ENCODE results near the gene FOXL2.

- TF ChIP-seq JUND (IDR thresholded peaks at IDR 0.05) (no peak), EP300 (IDR thresholded peaks at IDR 0.05; ENCODE audit: borderline replicate concordance in 1 of 2, low read depth in 1 of 2, low read length in 1 of 2) (no peak), POLR2AphosphoS5 (IDR thresholded peaks at IDR 0.05; ENCODE audit: low read depth, low read length) (no peak), NRF1 (IDR thresholded peaks at IDR 0.05; ENCODE audit: low read depth, low read length) (no peak), YY1 (IDR thresholded peaks at IDR 0.05; ENCODE audit: low read depth) (no peak), EZH2phosphoT487 (IDR thresholded peaks at IDR 0.05; ENCODE audit: borderline replicate concordance, low read depth) (no peak), MXI1 (IDR thresholded peaks at IDR 0.05; ENCODE audit: low read depth, low read length) (no peak), GATA2 (CRISPR knock-in tag; IDR thresholded peaks at IDR 0.05) (no peak)
- TF ChIP-seq, protein P1, sequence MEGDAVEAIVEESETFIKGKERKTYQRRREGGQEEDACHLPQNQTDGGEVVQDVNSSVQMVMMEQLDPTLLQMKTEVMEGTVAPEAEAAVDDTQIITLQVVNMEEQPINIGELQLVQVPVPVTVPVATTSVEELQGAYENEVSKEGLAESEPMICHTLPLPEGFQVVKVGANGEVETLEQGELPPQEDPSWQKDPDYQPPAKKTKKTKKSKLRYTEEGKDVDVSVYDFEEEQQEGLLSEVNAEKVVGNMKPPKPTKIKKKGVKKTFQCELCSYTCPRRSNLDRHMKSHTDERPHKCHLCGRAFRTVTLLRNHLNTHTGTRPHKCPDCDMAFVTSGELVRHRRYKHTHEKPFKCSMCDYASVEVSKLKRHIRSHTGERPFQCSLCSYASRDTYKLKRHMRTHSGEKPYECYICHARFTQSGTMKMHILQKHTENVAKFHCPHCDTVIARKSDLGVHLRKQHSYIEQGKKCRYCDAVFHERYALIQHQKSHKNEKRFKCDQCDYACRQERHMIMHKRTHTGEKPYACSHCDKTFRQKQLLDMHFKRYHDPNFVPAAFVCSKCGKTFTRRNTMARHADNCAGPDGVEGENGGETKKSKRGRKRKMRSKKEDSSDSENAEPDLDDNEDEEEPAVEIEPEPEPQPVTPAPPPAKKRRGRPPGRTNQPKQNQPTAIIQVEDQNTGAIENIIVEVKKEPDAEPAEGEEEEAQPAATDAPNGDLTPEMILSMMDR (IDR thresholded peaks at IDR 0.05): no peak
These were observed 38.1 kb downstream of the FOXL2 start for GRCh38 chr3:138908846-138909245.
